SK-N-DZ (cell line): ENCODE data around the gene PARN.
"Not testable (repeated sequence)": the region's sequence is repeated elsewhere in the genome, so short reads cannot be mapped to it uniquely, and the experiment has no call there.

Experiments
- DNase-seq: peaks from one replicate; pipeline ENCODE4 v3.0.0-alpha.2; 2015; ENCODE audit warnings: low spot score

The PARN gene

GRCh38 chr16:14473488-14473887, 156.6 kb downstream of the PARN start:
- DNase-seq = no peak

- DNase-seq = no peak
Observed at GRCh38 chr16:14472357-14472756, 157.7 kb downstream of the PARN start.

- DNase-seq = no peak
Observed at GRCh38 chr16:14470788-14471187, 159.3 kb downstream of the PARN start.

- no peak for DNase-seq
Observed at GRCh38 chr16:14465799-14466198, 164.3 kb downstream of the PARN start.

- no peak for DNase-seq
Observed at GRCh38 chr16:14464796-14465195, 165.3 kb downstream of the PARN start.

- no peak for DNase-seq
Observed at GRCh38 chr16:14464192-14464591, 165.9 kb downstream of the PARN start.

GRCh38 chr16:14462811-14463210, 167.2 kb downstream of the PARN start:
- DNase-seq = no peak

- no peak for DNase-seq
Observed at GRCh38 chr16:14460726-14461125, 169.3 kb downstream of the PARN start.

- DNase-seq = no peak
Observed at GRCh38 chr16:14458576-14458975, 171.5 kb downstream of the PARN start.

GRCh38 chr16:14456793-14457481, 173.1 kb downstream of the PARN start:
- DNase-seq = no peak

GRCh38 chr16:14455573-14455972, 174.5 kb downstream of the PARN start:
- no peak for DNase-seq

GRCh38 chr16:14454391-14454790, 175.7 kb downstream of the PARN start:
- DNase-seq = no peak

GRCh38 chr16:14452066-14452465, 178.0 kb downstream of the PARN start:
- DNase-seq = no peak

GRCh38 chr16:14450846-14451245, 179.2 kb downstream of the PARN start:
- DNase-seq = no peak

GRCh38 chr16:14449790-14450480, 180.1 kb downstream of the PARN start:
- no peak for DNase-seq

GRCh38 chr16:14449334-14449733, 180.7 kb downstream of the PARN start:
- no peak for DNase-seq

- DNase-seq = no peak
Observed at GRCh38 chr16:14448879-14449278, 181.2 kb downstream of the PARN start.

- DNase-seq = no peak
Observed at GRCh38 chr16:14447783-14448182, 182.3 kb downstream of the PARN start.

- DNase-seq = no peak
Observed at GRCh38 chr16:14446796-14447195, 183.3 kb downstream of the PARN start.

GRCh38 chr16:14445937-14446715, 183.9 kb downstream of the PARN start:
- no peak for DNase-seq

- no peak for DNase-seq
Observed at GRCh38 chr16:14444979-14445810, 184.9 kb downstream of the PARN start.

GRCh38 chr16:14441533-14441932, 188.5 kb downstream of the PARN start:
- DNase-seq = not testable (repeated sequence)
